Measurements from ENCODE around the gene KIAA1755.

DNA sequence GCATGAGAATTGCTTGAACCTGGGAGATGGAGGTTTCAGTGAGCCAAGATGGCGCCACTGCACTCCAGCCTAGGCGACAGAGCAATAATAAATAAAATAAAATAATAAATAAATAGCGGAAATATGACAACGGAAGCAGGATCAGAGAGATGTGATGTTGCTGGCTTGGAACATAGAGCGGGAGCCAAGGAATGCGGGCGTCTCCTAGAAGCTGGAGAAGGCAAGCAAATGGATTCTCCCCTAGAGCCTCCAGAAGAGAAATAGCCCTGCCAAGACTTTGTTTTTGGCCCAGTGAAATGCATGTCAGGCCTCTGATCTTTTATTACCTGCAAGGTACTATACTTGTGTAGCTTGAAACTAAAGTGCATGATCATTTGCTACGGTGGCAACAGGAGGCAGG, 12.4 kb downstream of the KIAA1755 start:
- TF ChIP-seq, protein P1, sequence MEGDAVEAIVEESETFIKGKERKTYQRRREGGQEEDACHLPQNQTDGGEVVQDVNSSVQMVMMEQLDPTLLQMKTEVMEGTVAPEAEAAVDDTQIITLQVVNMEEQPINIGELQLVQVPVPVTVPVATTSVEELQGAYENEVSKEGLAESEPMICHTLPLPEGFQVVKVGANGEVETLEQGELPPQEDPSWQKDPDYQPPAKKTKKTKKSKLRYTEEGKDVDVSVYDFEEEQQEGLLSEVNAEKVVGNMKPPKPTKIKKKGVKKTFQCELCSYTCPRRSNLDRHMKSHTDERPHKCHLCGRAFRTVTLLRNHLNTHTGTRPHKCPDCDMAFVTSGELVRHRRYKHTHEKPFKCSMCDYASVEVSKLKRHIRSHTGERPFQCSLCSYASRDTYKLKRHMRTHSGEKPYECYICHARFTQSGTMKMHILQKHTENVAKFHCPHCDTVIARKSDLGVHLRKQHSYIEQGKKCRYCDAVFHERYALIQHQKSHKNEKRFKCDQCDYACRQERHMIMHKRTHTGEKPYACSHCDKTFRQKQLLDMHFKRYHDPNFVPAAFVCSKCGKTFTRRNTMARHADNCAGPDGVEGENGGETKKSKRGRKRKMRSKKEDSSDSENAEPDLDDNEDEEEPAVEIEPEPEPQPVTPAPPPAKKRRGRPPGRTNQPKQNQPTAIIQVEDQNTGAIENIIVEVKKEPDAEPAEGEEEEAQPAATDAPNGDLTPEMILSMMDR (IDR thresholded peaks at IDR 0.05; ENCODE audit: low read depth, low read length): no peak
- TF ChIP-seq, protein P2, sequence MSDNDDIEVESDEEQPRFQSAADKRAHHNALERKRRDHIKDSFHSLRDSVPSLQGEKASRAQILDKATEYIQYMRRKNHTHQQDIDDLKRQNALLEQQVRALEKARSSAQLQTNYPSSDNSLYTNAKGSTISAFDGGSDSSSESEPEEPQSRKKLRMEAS (IDR thresholded peaks at IDR 0.05; ENCODE audit: low read depth, low read length): no peak
- no peak for TF ChIP-seq POLR2A (IDR thresholded peaks at IDR 0.05; ENCODE audit: extremely low read depth, insufficient read length)
- TF ChIP-seq MYC (IDR thresholded peaks at IDR 0.05; ENCODE audit: low read depth, low read length): no peak
